Calu3 (cell line): ENCODE results near the gene GRK3. TPM values are rescaled to one million over a fixed set of nuclear protein-coding genes. Genes with fewer than 3 reads are reported as not detected.

ENCODE experiments used
- BruUV-seq: library from RNA; stranded (reverse); fragments of 400-500 nt; replicated peaks from 2 replicates; lab custom pipeline; 2021; lab: Mats Ljungman, UMichigan
- CTCF ChIA-PET: fragments of 300-600 bp; sonication (Branson Sonifier 250); formaldehyde crosslinking; loops from one replicate; lab custom pipeline; 2022; ENCODE audit warnings: antibody characterized with exemption; lab: Charles Lee
- DNase-seq: peaks from one replicate; pipeline ENCODE4 v3.0.0; 2022
- H3K27ac Mint-ChIP-seq: one replicate; pipeline ENCODE4 v1.8.0; 2022; ENCODE audit warnings: mixed read lengths; ENCODE audit not compliant: unreplicated experiment
- H3K27me3 Mint-ChIP-seq: one replicate; pipeline ENCODE4 v1.8.0; 2022; ENCODE audit warnings: mixed read lengths; ENCODE audit not compliant: unreplicated experiment
- H3K36me3 Mint-ChIP-seq: one replicate; pipeline ENCODE4 v1.8.0; 2022; ENCODE audit warnings: mild to moderate bottlenecking, moderate library complexity, mixed read lengths; ENCODE audit not compliant: insufficient read depth, unreplicated experiment
- H3K4me1 Mint-ChIP-seq: one replicate; pipeline ENCODE4 v1.8.0; 2022; ENCODE audit warnings: mild to moderate bottlenecking, low read depth, mixed read lengths; ENCODE audit not compliant: unreplicated experiment
- H3K4me3 Mint-ChIP-seq: one replicate; pipeline ENCODE4 v1.8.0; 2022; ENCODE audit warnings: mild to moderate bottlenecking, low read depth, moderate library complexity, mixed read lengths; ENCODE audit not compliant: unreplicated experiment
- H3K9me3 Mint-ChIP-seq: one replicate; pipeline ENCODE4 v1.8.0; 2022; ENCODE audit warnings: low read depth, mixed read lengths; ENCODE audit not compliant: unreplicated experiment
- CTCF ChIP-seq: fragments of 200-600 bp; IDR thresholded peaks from one replicate; pipeline ENCODE4 v1.8.0; 2022; ENCODE audit warnings: antibody characterized with exemption; ENCODE audit not compliant: unreplicated experiment
- intact Hi-C: fragments of 100-400 bp; cut with micrococcal nuclease; formaldehyde crosslinking; loops from one replicate; pipeline ENCODE4 v1.10.0; 2022; ENCODE audit not compliant: unreplicated experiment
- total RNA-seq: library from RNA; stranded (reverse); gene quantifications from 2 replicates; pipeline ENCODE4 v1.2.3, GENCODE V29; 2022

Gene GRK3
- total RNA-seq, 1 experiment from 2014 or later: 12.0 TPM

GRCh38 chr22:25645266-25645665 lies 80.8 kb downstream of the GRK3 start:
- no peak for DNase-seq

GRCh38 chr22:25645964-25646363 lies 81.5 kb downstream of the GRK3 start:
- H3K9me3 Mint-ChIP-seq: no peaks in the 10 kb centered on the region
- BruUV-seq: no TSS peak
- no peaks in the 10 kb centered on the region for H3K27me3 Mint-ChIP-seq
- intact Hi-C loops: no loop called here
- H3K4me1 Mint-ChIP-seq: no peaks in the 10 kb centered on the region
- no peak overlapping the region for H3K4me3 Mint-ChIP-seq
- no peak for TF ChIP-seq CTCF
- no peak for DNase-seq
- H3K27ac Mint-ChIP-seq: no peak overlapping the region
- peaks cover 5% of the 10 kb centered on the region for H3K36me3 Mint-ChIP-seq
- CTCF ChIA-PET: no interaction called here

More at GRCh38 chr22:25645266-25645665, 80.8 kb downstream of the GRK3 start:
- intact Hi-C loops: no loop called here
- BruUV-seq: no TSS peak
- CTCF ChIA-PET: no interaction called here
- Mint-ChIP-seq H3K4me3 (no peak overlapping the region), H3K4me1 (no peaks in the 10 kb centered on the region), H3K27ac (no peak overlapping the region), H3K9me3 (no peaks in the 10 kb centered on the region), H3K36me3 (peaks cover 5% of the 10 kb centered on the region), H3K27me3 (no peaks in the 10 kb centered on the region)
- no peak for TF ChIP-seq CTCF

DNA sequence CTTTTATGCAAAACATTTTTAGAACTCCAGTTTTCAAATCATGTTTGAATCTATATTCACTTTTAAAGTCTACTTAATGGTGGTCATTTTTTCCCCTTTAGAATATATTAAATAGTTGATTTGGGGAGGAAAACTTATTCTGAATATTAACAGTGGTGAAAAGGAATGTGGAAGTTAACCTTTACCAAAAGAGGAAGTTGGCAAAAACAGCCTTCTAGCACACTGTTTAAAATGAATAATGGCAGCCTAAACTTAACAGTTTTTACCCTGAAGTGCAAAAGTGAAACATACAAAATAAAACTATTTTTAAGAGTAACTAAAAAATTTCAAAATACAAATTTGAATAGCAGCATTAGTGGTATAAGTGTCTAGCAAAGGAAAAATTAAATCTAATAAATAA lies 86.4 kb downstream of the GRK3 start:
- no peak for DNase-seq
- Mint-ChIP-seq H3K27ac (no peak overlapping the region), H3K4me1 (no peaks in the 10 kb centered on the region), H3K4me3 (no peak overlapping the region), H3K9me3 (no peaks in the 10 kb centered on the region), H3K27me3 (no peaks in the 10 kb centered on the region), H3K36me3 (peaks cover 4% of the 10 kb centered on the region)
- TF ChIP-seq CTCF: no peak
- CTCF ChIA-PET: no interaction called here
- intact Hi-C loops: no loop called here
- no TSS peak for BruUV-seq

DNA sequence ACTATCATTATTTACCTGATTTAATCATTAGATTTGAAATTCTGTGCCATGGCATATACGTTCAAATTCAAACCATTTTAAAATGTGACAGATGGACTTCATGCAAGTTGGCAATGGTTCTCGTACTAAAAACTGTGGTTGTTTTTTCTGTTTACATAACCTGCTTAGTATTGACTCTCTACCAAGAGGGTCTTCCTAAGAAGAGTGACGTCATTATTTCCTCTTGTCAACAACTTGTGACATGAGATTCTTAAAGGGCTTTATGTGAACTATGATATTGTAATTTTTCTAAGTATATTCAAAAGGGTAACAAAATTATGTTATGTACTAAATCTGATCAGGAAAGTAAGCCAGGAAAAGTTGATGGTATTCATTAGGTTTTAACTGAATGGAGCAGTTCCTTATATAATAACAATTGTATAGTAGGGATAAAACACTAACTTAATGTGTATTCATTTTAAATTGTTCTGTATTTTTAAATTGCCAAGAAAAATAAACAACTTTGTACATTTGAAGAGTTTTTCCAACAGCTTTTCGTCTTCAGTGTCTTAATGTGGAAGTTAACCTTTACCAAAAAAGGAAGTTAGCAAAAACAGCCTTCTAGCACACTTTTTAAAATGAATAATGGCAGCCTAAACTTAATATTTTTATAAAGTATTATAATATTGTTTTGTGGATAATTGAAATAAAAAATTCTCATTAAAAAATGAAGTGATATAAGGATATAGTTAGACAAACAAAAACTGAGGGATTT lies 87.0 kb downstream of the GRK3 start:
- no peak for TF ChIP-seq CTCF

More for the DNA sequence above, 87.0 kb downstream of the GRK3 start:
- DNase-seq: no peak
- BruUV-seq: no TSS peak
- H3K27ac Mint-ChIP-seq: no peak overlapping the region
- H3K27me3 Mint-ChIP-seq: no peaks in the 10 kb centered on the region
- no peaks in the 10 kb centered on the region for H3K9me3 Mint-ChIP-seq
- no peaks in the 10 kb centered on the region for H3K4me1 Mint-ChIP-seq
- H3K4me3 Mint-ChIP-seq: no peak overlapping the region
- CTCF ChIA-PET: no interaction called here
- intact Hi-C loops: no loop called here
- no peaks in the 10 kb centered on the region for H3K36me3 Mint-ChIP-seq
